ENCODE data around the gene PJA2. TPM values are rescaled to one million over a fixed set of nuclear protein-coding genes. Genes with fewer than 3 reads are reported as not detected.

PJA2 gene
- total RNA-seq, 4 donors from 2014 or later = 107 to 188 (median 153) TPM

- DNase-seq = no peak
- H3K9me3 ChIP-seq = no peaks in the 10 kb centered on the region
- intact Hi-C loops (cut with DNase I) = no loop called here
- H3K36me3 ChIP-seq = no peaks in the 10 kb centered on the region
- H3K27me3 ChIP-seq = no peaks in the 10 kb centered on the region
- H3K4me1 ChIP-seq = peaks cover 0 to 6% of the 10 kb centered on the region in 2 donors
- TF ChIP-seq POLR2A (IDR thresholded peaks at IDR 0.05) = no peak
- TF ChIP-seq CTCF (IDR thresholded peaks at IDR 0.05) = no peak
- no peak overlapping the region for H3K4me3 ChIP-seq (replicated peaks in 1 of 3)
- H3K27ac ChIP-seq = no peak overlapping the region
- 54 to 68% methylated on average over 3 of the region's 3 CpGs for WGBS, 2 donors
Observed at GRCh38 chr5:109327570-109327969, 82.2 kb downstream of the PJA2 start.

- no peak overlapping the region for H3K4me3 ChIP-seq (replicated peaks in 1 of 3)
- no peak for TF ChIP-seq CTCF (IDR thresholded peaks at IDR 0.05)
- whole genome bisulfite sequencing, 2 donors = 75 to 77% methylated on average over 4 of the region's 4 CpGs
- no peak overlapping the region for H3K27ac ChIP-seq
- intact Hi-C loops (cut with DNase I) = no loop called here
- no peaks in the 10 kb centered on the region for H3K9me3 ChIP-seq
- no peaks in the 10 kb centered on the region for H3K36me3 ChIP-seq
- peaks cover 0 to 6% of the 10 kb centered on the region in 2 donors for H3K4me1 ChIP-seq
- DNase-seq = no peak
- H3K27me3 ChIP-seq = no peaks in the 10 kb centered on the region
Observed at GRCh38 chr5:109326919-109327318, 82.9 kb downstream of the PJA2 start.

GRCh38 chr5:109325456-109325855, 84.3 kb downstream of the PJA2 start:
- intact Hi-C loops (cut with DNase I) = no loop called here
- WGBS, 2 donors = 85 to 87% methylated on average over 5 of the region's 5 CpGs
- Histone ChIP-seq H3K4me1 (peaks cover 0 to 6% of the 10 kb centered on the region in 2 donors), H3K27ac (no peak overlapping the region), H3K36me3 (no peaks in the 10 kb centered on the region), H3K27me3 (no peaks in the 10 kb centered on the region), H3K4me3 (replicated peaks in 1 of 3) (no peak overlapping the region), H3K9me3 (no peaks in the 10 kb centered on the region)
- TF ChIP-seq CTCF (IDR thresholded peaks at IDR 0.05) (no peak), POLR2A (IDR thresholded peaks at IDR 0.05) (no peak)
- DNase-seq = no peak

- intact Hi-C loops (cut with DNase I) = no loop called here
- Histone ChIP-seq H3K4me3 (replicated peaks in 1 of 3) (no peak overlapping the region), H3K27me3 (no peaks in the 10 kb centered on the region), H3K9me3 (no peaks in the 10 kb centered on the region), H3K36me3 (no peaks in the 10 kb centered on the region), H3K4me1 (peaks cover 0 to 6% of the 10 kb centered on the region in 2 donors), H3K27ac (no peak overlapping the region)
- TF ChIP-seq POLR2A (IDR thresholded peaks at IDR 0.05) (no peak), CTCF (IDR thresholded peaks at IDR 0.05) (no peak)
- no peak for DNase-seq
- WGBS, 2 donors = 71 to 74% methylated on average over 5 of the region's 5 CpGs
Observed at GRCh38 chr5:109324931-109325330, 84.8 kb downstream of the PJA2 start.

GRCh38 chr5:109324351-109324750, 85.4 kb downstream of the PJA2 start:
- Histone ChIP-seq H3K27me3 (no peaks in the 10 kb centered on the region), H3K27ac (no peak overlapping the region), H3K9me3 (no peaks in the 10 kb centered on the region), H3K4me3 (replicated peaks in 1 of 3) (no peak overlapping the region), H3K4me1 (peaks cover 0 to 6% of the 10 kb centered on the region in 2 donors), H3K36me3 (no peaks in the 10 kb centered on the region)
- WGBS, 2 donors = 86 to 90% methylated on average over 7 of the region's 7 CpGs
- DNase-seq = no peak
- intact Hi-C loops (cut with DNase I) = no loop called here
- TF ChIP-seq POLR2A (IDR thresholded peaks at IDR 0.05) = no peak
- no peak for TF ChIP-seq CTCF (IDR thresholded peaks at IDR 0.05)
